Fibroblast of pulmonary artery (primary cell): ENCODE data around the gene CADM1.

ENCODE experiments used
- DNase-seq: peaks from one replicate; pipeline ENCODE4 v3.0.0-alpha.2; 2010; ENCODE audit warnings: low read depth
- H3K4me3 ChIP-seq: replicated peaks from 2 replicates; pipeline ENCODE4 v1.5.1; 2011; ENCODE audit warnings: low read depth, mild to moderate bottlenecking, control low read depth, low read length, moderate library complexity
- TF ChIP-seq, protein P1 (sequence below): IDR thresholded peaks from 2 replicates; pipeline ENCODE4 v1.5.1; 2011; ENCODE audit warnings: mild to moderate bottlenecking, control low read depth, low read length, inconsistent platforms; ENCODE audit errors: missing control alignments

The CADM1 gene

GRCh38 chr11:115317277-115318185 lies 186.7 kb downstream of the CADM1 start:
- no peak for DNase-seq
- H3K4me3 ChIP-seq: no peak overlapping the region
- TF ChIP-seq, protein P1, sequence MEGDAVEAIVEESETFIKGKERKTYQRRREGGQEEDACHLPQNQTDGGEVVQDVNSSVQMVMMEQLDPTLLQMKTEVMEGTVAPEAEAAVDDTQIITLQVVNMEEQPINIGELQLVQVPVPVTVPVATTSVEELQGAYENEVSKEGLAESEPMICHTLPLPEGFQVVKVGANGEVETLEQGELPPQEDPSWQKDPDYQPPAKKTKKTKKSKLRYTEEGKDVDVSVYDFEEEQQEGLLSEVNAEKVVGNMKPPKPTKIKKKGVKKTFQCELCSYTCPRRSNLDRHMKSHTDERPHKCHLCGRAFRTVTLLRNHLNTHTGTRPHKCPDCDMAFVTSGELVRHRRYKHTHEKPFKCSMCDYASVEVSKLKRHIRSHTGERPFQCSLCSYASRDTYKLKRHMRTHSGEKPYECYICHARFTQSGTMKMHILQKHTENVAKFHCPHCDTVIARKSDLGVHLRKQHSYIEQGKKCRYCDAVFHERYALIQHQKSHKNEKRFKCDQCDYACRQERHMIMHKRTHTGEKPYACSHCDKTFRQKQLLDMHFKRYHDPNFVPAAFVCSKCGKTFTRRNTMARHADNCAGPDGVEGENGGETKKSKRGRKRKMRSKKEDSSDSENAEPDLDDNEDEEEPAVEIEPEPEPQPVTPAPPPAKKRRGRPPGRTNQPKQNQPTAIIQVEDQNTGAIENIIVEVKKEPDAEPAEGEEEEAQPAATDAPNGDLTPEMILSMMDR: no peak

DNA sequence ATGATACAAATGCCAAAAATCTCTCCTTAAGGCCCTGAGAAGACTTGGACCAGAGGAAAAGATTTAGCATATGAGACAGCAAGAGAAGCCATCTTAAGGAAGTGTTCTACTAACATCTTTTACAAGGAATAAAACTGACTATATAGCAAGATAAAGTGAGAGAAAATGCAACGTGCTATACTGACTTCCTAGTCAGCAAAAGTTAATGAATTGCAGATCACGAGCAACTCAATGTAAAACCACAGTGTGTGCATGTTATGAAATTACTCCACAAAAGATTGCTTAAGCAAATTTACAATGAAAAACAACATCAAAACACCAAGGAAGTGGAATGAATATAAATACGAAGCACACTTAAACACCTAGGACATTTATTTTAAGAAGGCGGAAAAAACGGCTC lies 187.5 kb downstream of the CADM1 start:
- no peak overlapping the region for H3K4me3 ChIP-seq
- DNase-seq: no peak
- TF ChIP-seq, protein P1: no peak

- TF ChIP-seq, protein P1: no peak
- H3K4me3 ChIP-seq: no peak overlapping the region
- DNase-seq: no peak
These were observed 189.8 kb downstream of the CADM1 start for GRCh38 chr11:115314330-115314920.

DNA sequence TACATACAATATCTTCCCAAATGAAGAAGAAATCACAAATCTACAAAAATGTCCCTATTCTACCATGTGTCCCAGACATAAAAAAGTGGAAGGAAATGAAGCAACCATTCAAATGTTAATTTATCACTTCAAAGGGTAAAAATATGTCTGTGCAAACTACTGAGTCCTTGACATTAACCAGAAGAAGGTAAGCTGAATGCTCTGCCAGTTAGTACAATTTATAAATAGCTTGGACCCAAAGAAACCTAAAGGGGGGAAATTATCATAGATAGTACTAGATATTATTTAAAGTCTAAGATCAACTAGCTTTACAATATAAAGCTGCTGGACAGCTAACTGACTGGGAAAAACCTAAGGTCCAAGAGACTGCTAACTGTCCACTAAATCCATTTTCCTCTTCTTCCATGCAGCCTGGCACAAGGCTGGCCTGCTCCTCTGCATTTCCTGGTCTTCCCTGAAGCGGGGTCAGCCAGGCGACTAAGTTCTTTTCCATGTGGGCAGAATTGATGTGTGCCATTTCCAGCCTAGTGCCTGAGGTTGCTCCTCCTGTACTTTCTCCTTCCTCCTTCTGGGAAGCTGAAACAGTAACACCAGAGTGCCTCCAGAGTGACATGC lies 190.9 kb downstream of the CADM1 start:
- TF ChIP-seq, protein P1: no peak
- no peak overlapping the region for H3K4me3 ChIP-seq
- DNase-seq: no peak

DNA sequence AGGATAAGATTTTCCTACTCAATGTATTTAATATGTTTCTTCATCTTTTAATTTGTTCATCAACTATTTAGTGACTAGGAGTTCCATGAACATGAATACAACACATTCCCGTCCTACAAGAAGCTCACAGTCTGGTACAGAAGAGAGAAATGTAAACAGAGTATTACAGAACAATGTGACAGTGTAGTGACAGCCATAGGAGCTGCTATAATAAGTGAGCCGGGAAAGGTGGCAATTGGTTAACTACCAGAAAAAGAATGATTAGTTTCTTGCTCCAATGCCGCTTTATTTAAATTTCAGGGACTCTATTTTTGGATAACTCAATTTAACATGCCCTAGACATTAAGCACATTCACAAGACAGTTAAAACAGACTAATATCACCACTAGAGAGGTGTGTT lies 192.3 kb downstream of the CADM1 start:
- DNase-seq: no peak
- TF ChIP-seq, protein P1: no peak

GRCh38 chr11:115306689-115307088 lies 197.5 kb downstream of the CADM1 start:
- TF ChIP-seq, protein P1: no peak
- DNase-seq: no peak
- H3K4me3 ChIP-seq: no peak overlapping the region

More for the DNA sequence above, 192.3 kb downstream of the CADM1 start:
- no peak overlapping the region for H3K4me3 ChIP-seq
